ENCODE measurements around the gene CNTNAP5. TPM values are rescaled to one million over a fixed set of nuclear protein-coding genes. Genes with fewer than 3 reads are reported as not detected.

The CNTNAP5 gene
- total and polyA plus RNA-seq, 9 of the 15 experiments (the other 6 are each of a cell fraction or from before 2014, with no cell fraction given) = not detected

GRCh38 chr2:124547700-124548099, 522.6 kb downstream of the CNTNAP5 start:
- intact Hi-C loops (cut with micrococcal nuclease) = no loop called here
- no peaks in the 10 kb centered on the region for H3K4me1 ChIP-seq (replicated peaks in 1 of 2; ENCODE audit: control insufficient read depth in 2 of 2, insufficient read depth in 2 of 2, low read length in 2 of 2)
- no peaks in the 10 kb centered on the region for H3K36me3 ChIP-seq (ENCODE audit: control insufficient read depth, insufficient read depth, low read length)
- DNase-seq (ENCODE audit: extremely low read depth in 1 of 4, low spot score in 3 of 4) (no peak), ATAC-seq (no peak), FAIRE-seq (no peak)
- no peak overlapping the region for H3K4me2 ChIP-seq (ENCODE audit: insufficient read depth, low read length)
- BruUV-seq (replicated peaks) = no TSS peak
- in situ Hi-C loops (cut with MboI) = no loop called here
- H3K4me3 ChIP-seq = no peak overlapping the region
- H3K79me2 ChIP-seq (ENCODE audit: control insufficient read depth, insufficient read depth, low read length) = no peaks in the 10 kb centered on the region
- WGBS (ENCODE audit: insufficient coverage, low coverage, missing lambda C conversion rate) = 0% methylated on average over 3 of the region's 3 CpGs
- H3K27me3 ChIP-seq (ENCODE audit: control insufficient read depth in 2 of 2, insufficient read depth in 2 of 2, low read length in 2 of 2) = no peaks in the 10 kb centered on the region
- H3K9me3 ChIP-seq (replicated peaks; ENCODE audit: control insufficient read depth, insufficient read depth, low read depth, low read length) = no peaks in the 10 kb centered on the region
- H3K9ac ChIP-seq (ENCODE audit: insufficient read depth in 1 of 2, low read depth in 2 of 2, low read length in 2 of 2) = no peak overlapping the region
- POLR2A ChIA-PET = interaction anchor here (0.6 kb wide), 1 partner anchor 43 kb away, joined by 6 read pairs; no protein-coding TSS in a partner anchor
- H4K20me1 ChIP-seq (replicated peaks; ENCODE audit: control insufficient read depth, insufficient read depth, low read length) = no peaks in the 10 kb centered on the region
- no peak overlapping the region for H3K27ac ChIP-seq (ENCODE audit: extremely low read depth, low read depth, low read length)
- H3K9me1 ChIP-seq (ENCODE audit: control insufficient read depth, insufficient read depth, low read length) = no peaks in the 10 kb centered on the region
- CTCF ChIA-PET (ENCODE audit: low intra/inter-chr PET ratio) = no interaction called here
- H2AFZ ChIP-seq (ENCODE audit: low read depth, low read length) = no peak overlapping the region
- no peak for TF ChIP-seq CHAMP1 (IDR thresholded peaks at IDR 0.05)
- TF ChIP-seq ZFP30 (CRISPR knock-in tag; IDR thresholded peaks at IDR 0.05; ENCODE audit: borderline replicate concordance) = no peak
- TF ChIP-seq POLR2G (IDR thresholded peaks at IDR 0.05; ENCODE audit: low read depth, low read length) = no peak
- no peak for TF ChIP-seq ZNF23 (CRISPR knock-in tag; IDR thresholded peaks at IDR 0.05)
- no peak for TF ChIP-seq KLF1 (tag; IDR thresholded peaks at IDR 0.05)
- no peak for TF ChIP-seq FOXJ2 (tag; IDR thresholded peaks at IDR 0.05)
- no peak for TF ChIP-seq PCBP2 (IDR thresholded peaks at IDR 0.05; ENCODE audit: low read depth, low read length, poor library complexity, severe bottlenecking)
- no peak for TF ChIP-seq ZNF282 (CRISPR knock-in tag; IDR thresholded peaks at IDR 0.05)
- TF ChIP-seq PCBP1 (IDR thresholded peaks at IDR 0.05; ENCODE audit: low read depth, low read length, poor library complexity, severe bottlenecking) = no peak
- TF ChIP-seq TAF7 (tag; IDR thresholded peaks at IDR 0.05) = no peak
- TF ChIP-seq MAFK (IDR thresholded peaks at IDR 0.05; ENCODE audit: low read length) = no peak
- TF ChIP-seq ZNF212 (CRISPR knock-in tag; IDR thresholded peaks at IDR 0.05) = no peak
- TF ChIP-seq MTA2 (IDR thresholded peaks at IDR 0.05; ENCODE audit: low read depth) = no peak
- TF ChIP-seq RAD21 (CRISPR knock-in tag; conservative IDR thresholded peaks at IDR 0.05 in 1 of 2, IDR thresholded peaks at IDR 0.05 in 1 of 2) = no peak
- no peak for TF ChIP-seq TCF15 (CRISPR knock-in tag; IDR thresholded peaks at IDR 0.05)
- TF ChIP-seq ZNF644 (tag; IDR thresholded peaks at IDR 0.05; ENCODE audit: low read depth) = no peak
- no peak for TF ChIP-seq HDAC6 (IDR thresholded peaks at IDR 0.05; ENCODE audit: low read depth, low read length)
- TF ChIP-seq PHB2 (IDR thresholded peaks at IDR 0.05; ENCODE audit: low read depth) = no peak
- no peak for TF ChIP-seq RNF2 (IDR thresholded peaks at IDR 0.05)

Data from K562 (cell line).